Osteoblast (primary cell): ENCODE measurements around the gene SRSF6. TPM values are rescaled to one million over a fixed set of nuclear protein-coding genes. Genes with fewer than 3 reads are reported as not detected.

Experiments
- DNase-seq: peaks from one replicate; pipeline ENCODE4 v3.0.0; 2011; ENCODE audit warnings: low spot score, mixed read lengths; ENCODE audit not compliant: insufficient read length; ENCODE audit errors: missing footprints
- H2AFZ ChIP-seq: 2 replicates; pipeline ENCODE4 v1.6.0; 2011; ENCODE audit warnings: mild to moderate bottlenecking, low read length
- H3K27ac ChIP-seq: 2 replicates; pipeline ENCODE4 v1.5.1; 2011; ENCODE audit warnings: mild to moderate bottlenecking, low read depth, low read length, moderate library complexity
- H3K27me3 ChIP-seq: 2 replicates; pipeline ENCODE4 v1.6.0; 2012; ENCODE audit warnings: mild to moderate bottlenecking, control low read depth, inconsistent platforms, low read length, moderate library complexity; ENCODE audit not compliant: insufficient read depth
- H3K36me3 ChIP-seq: 2 replicates; pipeline ENCODE4 v1.5.1; 2011; ENCODE audit warnings: mild to moderate bottlenecking, low read length, control low read depth, moderate library complexity; ENCODE audit not compliant: insufficient read depth
- H3K4me1 ChIP-seq: 2 replicates; pipeline ENCODE4 v1.5.1; 2011; ENCODE audit warnings: mild to moderate bottlenecking, low read length, control low read depth, moderate library complexity; ENCODE audit not compliant: insufficient read depth
- H3K4me2 ChIP-seq: 2 replicates; pipeline ENCODE4 v1.6.0; 2011; ENCODE audit warnings: mild to moderate bottlenecking, low read length; ENCODE audit not compliant: insufficient read depth
- H3K4me3 ChIP-seq: fragments of 200-600 bp; sonication (generic); 3 replicates; pipeline ENCODE4 v1.5.1; 2012; ENCODE audit warnings: mild to moderate bottlenecking, low read length, inconsistent platforms; ENCODE audit not compliant: insufficient read depth
- H3K79me2 ChIP-seq: 2 replicates; pipeline ENCODE4 v1.6.0; 2012; ENCODE audit warnings: mild to moderate bottlenecking, low read length, control low read depth, inconsistent platforms; ENCODE audit not compliant: insufficient read depth
- H3K9me3 ChIP-seq: 2 replicates; pipeline ENCODE4 v1.5.1; 2011; ENCODE audit warnings: low read depth, low read length, control low read depth
- H4K20me1 ChIP-seq: 2 replicates; pipeline ENCODE4 v1.6.0; 2012; ENCODE audit warnings: mild to moderate bottlenecking, low read length, control low read depth; ENCODE audit not compliant: insufficient read depth
- CTCF ChIP-seq: IDR thresholded peaks from 2 replicates; pipeline ENCODE4 v1.5.1; 2011; ENCODE audit warnings: mild to moderate bottlenecking, low read depth, low read length, moderate library complexity; ENCODE audit errors: extremely low read depth
- total RNA-seq: library from RNA; depleted of rRNA; stranded (reverse); fragments of >200 nt; gene quantifications from 2 replicates; pipeline ENCODE4 v1.2.3, GENCODE V29; 2012

The SRSF6 gene
- total RNA-seq, 1 donor = 81.1 TPM

GRCh38 chr20:43433250-43433854 lies 24.3 kb upstream of the SRSF6 start:
- no peaks in the 10 kb centered on the region for H3K4me1 ChIP-seq
- TF ChIP-seq CTCF = no peak
- H4K20me1 ChIP-seq = no peaks in the 10 kb centered on the region
- no peak for DNase-seq
- no peaks in the 10 kb centered on the region for H3K79me2 ChIP-seq
- H3K4me2 ChIP-seq = no peak overlapping the region
- H3K36me3 ChIP-seq = no peaks in the 10 kb centered on the region
- no peak overlapping the region for H3K27ac ChIP-seq
- H2AFZ ChIP-seq = no peak overlapping the region
- H3K27me3 ChIP-seq = no peaks in the 10 kb centered on the region
- H3K9me3 ChIP-seq = no peaks in the 10 kb centered on the region
- no peak overlapping the region for H3K4me3 ChIP-seq

GRCh38 chr20:43434565-43434964 lies 23.1 kb upstream of the SRSF6 start:
- Histone ChIP-seq H3K79me2 (no peaks in the 10 kb centered on the region), H3K36me3 (no peaks in the 10 kb centered on the region), H3K27me3 (no peaks in the 10 kb centered on the region), H3K4me2 (no peak overlapping the region), H2AFZ (no peak overlapping the region), H3K27ac (no peak overlapping the region), H4K20me1 (no peaks in the 10 kb centered on the region), H3K4me1 (no peaks in the 10 kb centered on the region), H3K4me3 (no peak overlapping the region), H3K9me3 (no peaks in the 10 kb centered on the region)
- no peak for DNase-seq
- no peak for TF ChIP-seq CTCF

- H2AFZ ChIP-seq = no peak overlapping the region
- no peaks in the 10 kb centered on the region for H3K9me3 ChIP-seq
- H3K27ac ChIP-seq = no peak overlapping the region
- no peaks in the 10 kb centered on the region for H3K36me3 ChIP-seq
- H3K79me2 ChIP-seq = no peaks in the 10 kb centered on the region
- H3K4me1 ChIP-seq = no peaks in the 10 kb centered on the region
- DNase-seq = no peak
- TF ChIP-seq CTCF = no peak
- no peak overlapping the region for H3K4me2 ChIP-seq
- H4K20me1 ChIP-seq = no peaks in the 10 kb centered on the region
- H3K27me3 ChIP-seq = no peaks in the 10 kb centered on the region
- no peak overlapping the region for H3K4me3 ChIP-seq
These were observed 18.9 kb upstream of the SRSF6 start for GRCh38 chr20:43438578-43439316.

GRCh38 chr20:43440531-43440930 lies 17.2 kb upstream of the SRSF6 start:
- H3K36me3 ChIP-seq = no peaks in the 10 kb centered on the region
- DNase-seq = no peak
- H3K9me3 ChIP-seq = no peaks in the 10 kb centered on the region
- no peak overlapping the region for H3K4me3 ChIP-seq
- no peak for TF ChIP-seq CTCF
- H4K20me1 ChIP-seq = no peaks in the 10 kb centered on the region
- no peak overlapping the region for H2AFZ ChIP-seq
- H3K4me2 ChIP-seq = no peak overlapping the region
- no peaks in the 10 kb centered on the region for H3K79me2 ChIP-seq
- no peaks in the 10 kb centered on the region for H3K27me3 ChIP-seq
- H3K4me1 ChIP-seq = no peaks in the 10 kb centered on the region
- H3K27ac ChIP-seq = no peak overlapping the region
